GM13976 (cell line): ENCODE data around the gene TBL1XR1.
"Not testable (repeated sequence)": the region's sequence is repeated elsewhere in the genome, so short reads cannot be mapped to it uniquely, and the experiment has no call there.

Experiments
- DNase-seq: peaks from one replicate; pipeline ENCODE4 v3.0.0; 2012; ENCODE audit warnings: low spot score
- in situ Hi-C: fragments of 300-500 bp; cut with MboI; formaldehyde crosslinking; loops from one replicate; pipeline ENCODE4 v1.12.0; 2022; ENCODE audit warnings: low sequenced_read_pairs, mixed read lengths, inconsistent platforms; ENCODE audit not compliant: unreplicated experiment
- TF ChIP-seq, protein P1 (sequence below): IDR thresholded peaks from 2 replicates; pipeline ENCODE4 v1.5.1; 2012; ENCODE audit warnings: borderline replicate concordance, mild to moderate bottlenecking; ENCODE audit not compliant: insufficient read depth; ENCODE audit errors: extremely low read depth, missing control alignments, control extremely low read depth

TBL1XR1 gene

GRCh38 chr3:177034832-177035475 is 162.3 kb downstream of the TBL1XR1 start:
- in situ Hi-C loops = no loop called here
- DNase-seq = no peak
- TF ChIP-seq, protein P1, sequence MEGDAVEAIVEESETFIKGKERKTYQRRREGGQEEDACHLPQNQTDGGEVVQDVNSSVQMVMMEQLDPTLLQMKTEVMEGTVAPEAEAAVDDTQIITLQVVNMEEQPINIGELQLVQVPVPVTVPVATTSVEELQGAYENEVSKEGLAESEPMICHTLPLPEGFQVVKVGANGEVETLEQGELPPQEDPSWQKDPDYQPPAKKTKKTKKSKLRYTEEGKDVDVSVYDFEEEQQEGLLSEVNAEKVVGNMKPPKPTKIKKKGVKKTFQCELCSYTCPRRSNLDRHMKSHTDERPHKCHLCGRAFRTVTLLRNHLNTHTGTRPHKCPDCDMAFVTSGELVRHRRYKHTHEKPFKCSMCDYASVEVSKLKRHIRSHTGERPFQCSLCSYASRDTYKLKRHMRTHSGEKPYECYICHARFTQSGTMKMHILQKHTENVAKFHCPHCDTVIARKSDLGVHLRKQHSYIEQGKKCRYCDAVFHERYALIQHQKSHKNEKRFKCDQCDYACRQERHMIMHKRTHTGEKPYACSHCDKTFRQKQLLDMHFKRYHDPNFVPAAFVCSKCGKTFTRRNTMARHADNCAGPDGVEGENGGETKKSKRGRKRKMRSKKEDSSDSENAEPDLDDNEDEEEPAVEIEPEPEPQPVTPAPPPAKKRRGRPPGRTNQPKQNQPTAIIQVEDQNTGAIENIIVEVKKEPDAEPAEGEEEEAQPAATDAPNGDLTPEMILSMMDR = no peak

DNA sequence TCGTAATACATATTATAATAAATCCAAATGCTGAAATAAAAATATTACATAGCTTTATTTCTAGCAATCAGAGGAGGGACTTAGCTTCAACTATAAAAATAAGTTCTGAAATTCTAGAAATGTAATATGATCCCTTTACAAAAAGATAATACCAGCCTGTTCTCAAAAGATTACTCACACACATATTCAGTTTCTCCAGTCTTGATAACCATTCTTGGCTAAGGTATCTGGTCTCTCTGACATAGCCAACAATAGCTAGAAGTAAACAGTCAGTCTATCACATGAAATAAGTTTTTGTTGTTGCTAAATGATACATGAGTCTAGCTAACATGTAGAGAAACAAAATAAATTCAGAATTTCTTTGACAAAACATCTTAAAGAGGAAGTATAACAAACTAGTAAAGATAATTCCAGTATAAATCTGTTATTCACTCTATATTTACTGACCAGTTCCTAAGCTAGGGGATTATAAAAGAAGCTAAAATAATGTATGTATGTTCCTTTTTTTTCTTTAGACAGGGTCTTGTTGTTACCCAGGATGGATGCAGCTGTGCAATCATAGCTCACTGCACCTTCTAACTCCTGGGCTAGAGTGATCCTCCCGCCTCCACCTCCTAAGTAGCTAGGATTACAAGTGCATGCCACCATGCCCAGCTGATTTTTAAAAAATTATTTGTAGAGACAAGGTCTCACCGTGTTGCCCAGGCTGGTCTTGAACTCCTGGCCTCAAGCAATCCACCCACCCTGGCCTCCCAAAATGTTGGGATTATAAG is 170.6 kb downstream of the TBL1XR1 start:
- DNase-seq = no peak
- in situ Hi-C loops = no loop called here
- TF ChIP-seq, protein P1 = no peak

DNA sequence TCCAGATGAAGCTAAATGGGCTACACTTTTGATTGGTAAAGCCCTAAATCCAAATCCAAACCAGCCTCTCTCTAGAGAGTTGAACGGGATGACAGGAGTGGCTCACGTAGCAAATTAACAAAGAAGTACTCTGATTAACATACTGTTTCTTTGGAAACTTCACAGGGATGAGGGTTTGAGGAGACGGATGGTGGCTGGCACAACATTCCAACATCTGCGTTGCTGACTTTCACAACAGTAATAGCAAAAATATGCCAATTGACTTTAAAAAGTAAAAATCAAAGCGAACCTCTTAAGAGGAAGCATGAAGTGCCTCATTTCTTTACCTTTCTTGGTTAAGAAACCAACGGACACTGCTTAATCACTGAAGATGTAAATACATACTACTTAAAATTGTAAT is 181.4 kb downstream of the TBL1XR1 start:
- in situ Hi-C loops = no loop called here
- TF ChIP-seq, protein P1 = no peak
- no peak for DNase-seq

DNA sequence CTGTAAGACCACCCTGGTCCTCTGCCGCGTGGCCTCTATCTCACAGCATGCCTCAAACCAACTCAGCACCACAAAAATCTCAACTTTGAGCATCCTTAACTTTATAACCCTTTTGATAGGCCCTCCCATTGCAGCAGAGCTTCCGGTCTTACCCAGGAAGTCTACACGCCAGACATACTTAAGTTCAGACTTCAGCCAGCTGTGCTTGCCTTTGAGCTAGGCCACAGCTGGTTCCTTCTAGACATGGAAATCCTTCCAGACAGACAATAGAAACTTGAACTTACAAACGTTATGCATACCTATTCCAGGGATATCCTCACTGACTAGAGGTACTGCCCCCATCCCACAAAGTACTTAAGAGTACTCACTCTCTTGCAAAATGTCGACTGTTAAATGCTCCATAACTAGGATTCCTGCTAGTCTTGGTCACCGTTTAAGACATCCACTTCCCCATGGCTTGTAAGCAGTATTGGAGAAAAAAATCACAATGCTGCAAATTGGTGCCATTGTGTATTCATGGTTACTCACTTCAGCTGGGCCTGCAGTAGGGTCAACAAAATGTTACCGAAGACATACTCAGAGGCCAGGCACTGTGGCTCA is 183.5 kb downstream of the TBL1XR1 start:
- in situ Hi-C loops = no loop called here
- TF ChIP-seq, protein P1 = no peak
- no peak for DNase-seq

- TF ChIP-seq, protein P1 = no peak
- DNase-seq = no peak
- in situ Hi-C loops = no loop called here
Measured at GRCh38 chr3:177005718-177006405, 191.4 kb downstream of the TBL1XR1 start.

- DNase-seq, in situ Hi-C loops: not testable (repeated sequence)
Measured at GRCh38 chr3:177000159-177000558, 197.1 kb downstream of the TBL1XR1 start.

GRCh38 chr3:176995946-176996345 is 201.3 kb downstream of the TBL1XR1 start:
- in situ Hi-C loops = no loop called here
- DNase-seq = no peak
- TF ChIP-seq, protein P1 = no peak
